GM19328 (cell line): ENCODE measurements around the gene CFAP97D2.
"Not testable (repeated sequence)": the region's sequence is repeated elsewhere in the genome, so short reads cannot be mapped to it uniquely, and the experiment has no call there.

ENCODE experiments used
- ATAC-seq: cut with Tn5 transposase; IDR thresholded peaks from one replicate; pipeline ENCODE4 v1.9.1; 2021; ENCODE audit warnings: mild to moderate bottlenecking, moderate library complexity; ENCODE audit not compliant: unreplicated experiment

CFAP97D2 gene

DNA sequence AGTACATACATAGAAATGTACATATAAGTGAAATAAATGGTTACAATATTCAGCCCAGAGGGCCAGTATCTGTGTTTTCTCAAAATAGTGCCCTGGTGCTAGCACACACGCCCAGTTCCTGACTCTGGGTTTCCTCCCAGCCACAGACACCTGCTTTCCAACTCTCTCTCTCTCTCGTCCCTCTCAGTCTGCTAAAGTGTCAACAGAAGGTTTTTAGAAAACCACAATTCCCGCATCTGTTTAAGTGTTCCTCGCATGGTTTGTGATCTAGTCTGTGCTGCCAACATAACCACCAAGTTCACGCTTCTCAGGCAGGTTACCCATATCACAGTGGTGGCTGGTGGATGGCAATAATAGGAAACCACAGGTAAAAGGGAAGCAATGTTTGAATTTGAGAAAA lies 84.5 kb downstream of the CFAP97D2 start:
- ATAC-seq: no peak

DNA sequence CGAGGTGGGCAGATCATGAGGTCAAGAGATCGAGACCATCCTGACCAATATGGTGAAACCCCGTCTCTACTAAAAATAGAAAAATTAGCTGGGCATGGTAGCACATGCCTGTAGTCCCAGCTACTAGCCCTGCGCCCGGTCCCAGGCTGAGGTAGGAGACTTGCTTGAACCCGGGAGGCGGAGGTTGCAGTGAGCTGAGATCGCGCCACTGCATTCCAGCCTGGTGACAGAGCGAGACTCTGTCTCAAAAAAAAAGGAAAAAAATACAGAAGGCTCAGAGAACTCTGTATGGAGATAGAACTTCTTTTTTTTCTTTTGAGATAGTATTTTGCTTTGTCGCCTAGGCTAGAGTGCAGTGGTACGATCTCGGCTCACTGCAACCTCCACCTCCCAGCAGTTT lies 85.3 kb downstream of the CFAP97D2 start:
- ATAC-seq: not testable (repeated sequence)

DNA sequence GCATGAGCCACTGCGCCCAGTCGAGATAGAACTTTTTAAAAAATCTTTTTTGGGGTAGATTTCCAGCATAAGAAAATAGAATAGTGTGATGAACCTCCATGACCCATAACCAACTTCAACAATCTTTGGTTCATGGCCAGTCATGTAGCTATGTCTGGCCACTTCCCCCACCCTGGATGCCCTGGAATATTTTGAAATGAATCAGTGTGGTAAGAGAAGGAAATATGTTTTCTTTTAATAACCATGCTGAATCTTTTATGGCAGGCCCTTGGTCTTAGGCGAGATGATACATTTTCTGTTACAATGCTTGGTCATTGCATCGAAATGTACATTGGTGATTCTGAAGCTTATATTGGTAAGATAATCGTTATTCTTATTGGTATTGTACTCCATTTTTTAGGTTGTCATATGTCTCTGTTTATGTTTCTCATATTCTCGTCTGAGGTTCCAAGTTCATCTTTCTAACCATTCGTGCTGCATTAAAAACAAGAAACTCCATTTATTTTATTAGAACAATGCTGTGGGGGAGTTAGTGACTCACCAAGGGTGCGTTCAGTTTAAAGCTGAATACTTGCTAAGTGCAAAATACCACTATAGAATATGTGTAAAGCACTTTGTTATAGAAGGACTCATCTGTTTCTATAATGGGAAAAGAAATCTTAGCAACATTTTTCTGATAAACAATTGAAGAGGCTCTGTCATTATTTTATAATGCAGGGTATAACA lies 86.0 kb downstream of the CFAP97D2 start:
- no peak for ATAC-seq

DNA sequence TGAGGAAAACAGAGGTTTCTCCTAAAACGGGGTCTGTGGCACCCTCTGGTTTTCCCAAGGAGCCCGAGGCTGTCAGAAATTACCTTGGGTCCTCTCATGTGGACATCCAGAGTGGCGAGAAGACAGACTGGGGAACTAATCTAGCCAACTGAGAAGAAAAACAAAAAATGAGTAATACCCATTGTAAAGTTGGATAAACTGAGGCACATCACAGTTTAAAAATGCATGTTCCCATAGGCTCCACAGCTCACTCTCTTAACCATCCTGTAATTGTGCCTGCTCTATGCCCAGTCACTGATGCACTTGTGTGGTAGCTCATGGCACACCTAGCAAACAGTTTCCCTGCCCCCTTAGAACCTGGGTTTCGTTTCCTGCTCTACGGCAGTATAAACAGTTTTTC lies 87.2 kb downstream of the CFAP97D2 start:
- no peak for ATAC-seq

DNA sequence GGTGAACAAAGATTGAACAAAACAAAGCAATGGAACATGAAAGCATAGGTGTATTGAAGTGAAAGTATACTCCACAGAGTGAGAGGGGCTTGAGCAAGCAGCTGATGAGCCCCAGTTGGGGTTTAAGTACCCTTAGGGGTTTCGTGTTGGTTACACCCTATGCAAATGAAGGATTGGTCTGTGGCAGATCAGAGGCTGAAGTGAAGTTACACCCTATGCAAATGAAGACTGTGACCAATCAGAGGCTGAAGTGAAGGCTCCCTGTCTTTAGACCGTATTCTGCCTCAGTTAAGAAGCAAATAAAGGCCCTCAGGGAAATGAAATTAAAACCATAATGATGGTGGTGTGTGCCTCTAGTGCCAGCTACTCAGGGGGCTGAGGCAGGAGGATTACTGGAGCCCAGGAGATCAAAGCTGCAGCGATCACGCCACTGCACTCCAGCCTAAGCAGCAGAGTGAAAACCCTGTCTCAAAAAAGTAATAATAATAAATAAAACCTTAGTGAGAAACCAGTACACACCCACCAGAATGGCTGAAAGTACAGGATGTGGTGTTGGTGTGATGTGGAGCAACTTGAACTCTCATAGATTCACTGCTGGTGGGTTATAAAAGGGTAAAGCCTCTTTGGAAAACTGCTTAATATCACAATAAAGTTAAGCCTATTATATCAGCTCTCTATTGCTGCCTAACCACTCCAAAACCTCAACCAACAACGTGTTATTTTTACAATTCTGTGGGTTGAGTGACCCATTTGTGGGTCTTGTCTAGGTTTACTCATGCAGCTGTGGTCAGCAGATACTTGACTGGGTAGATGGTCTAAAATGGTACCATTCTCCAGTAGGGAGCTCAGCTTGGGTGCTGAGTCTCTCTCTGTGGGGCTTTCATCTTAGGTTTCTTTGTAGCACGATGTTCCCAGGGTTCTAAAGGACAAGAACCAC lies 89.6 kb downstream of the CFAP97D2 start:
- ATAC-seq: no peak

DNA sequence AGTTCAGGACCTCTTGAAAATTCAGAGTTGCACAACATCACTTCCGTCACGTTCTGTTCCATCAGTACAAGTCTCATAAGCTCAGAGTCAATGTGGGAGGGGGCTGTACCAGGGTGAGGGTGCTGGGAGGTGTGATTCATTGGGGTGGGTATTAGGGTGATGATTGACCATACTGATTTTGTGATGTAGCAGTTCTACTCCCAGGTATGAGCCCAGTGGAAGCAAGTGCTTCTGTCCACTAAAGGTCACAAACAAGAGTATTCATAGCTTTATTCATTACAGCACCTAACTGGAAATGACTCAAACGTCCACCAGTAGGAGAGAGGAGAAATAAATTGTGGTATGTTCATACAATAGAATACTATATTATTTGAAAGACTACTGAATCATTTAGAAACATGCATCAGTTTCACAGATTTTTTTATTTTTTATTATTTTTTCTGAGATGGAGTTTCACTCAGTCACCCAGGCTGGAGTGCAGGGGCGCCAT lies 90.3 kb downstream of the CFAP97D2 start:
- no peak for ATAC-seq
